PFSK-1 (cell line): ENCODE results near the gene ERBB4.

ENCODE experiments used
- FOXP2 ChIP-seq: optimal IDR thresholded peaks from 2 replicates; pipeline ENCODE3; 2011; ENCODE audit warnings: borderline replicate concordance, control low read depth, inconsistent platforms; ENCODE audit not compliant: insufficient read depth; ENCODE audit errors: extremely low read length, extremely low read depth
- POLR2AphosphoS5 ChIP-seq: IDR thresholded peaks from 2 replicates; pipeline ENCODE4 v1.6.1; 2012; ENCODE audit warnings: low read depth, mild to moderate bottlenecking, control low read depth, low read length, moderate library complexity
- REST ChIP-seq, 2 experiments: IDR thresholded peaks; 2 replicates each; pipeline versions ENCODE4 v1.6.1 to v1.8.0; 2011 to 2012; ENCODE audit warnings: low read depth in 2 of 2, low read length in 2 of 2, control low read depth in 1 of 2, inconsistent platforms in 1 of 2, mild to moderate bottlenecking in 1 of 2, moderate library complexity in 1 of 2; ENCODE audit not compliant: insufficient read depth in 1 of 2
- SIN3A ChIP-seq: IDR thresholded peaks from 2 replicates; pipeline ENCODE4 v1.6.1; 2012; ENCODE audit warnings: mild to moderate bottlenecking, low read length, moderate library complexity, borderline replicate concordance; ENCODE audit not compliant: insufficient read depth
- TAF1 ChIP-seq: IDR thresholded peaks from 2 replicates; pipeline ENCODE4 v1.6.1; 2012; ENCODE audit warnings: low read length, control low read depth, borderline replicate concordance; ENCODE audit not compliant: insufficient read depth

ERBB4 gene

DNA sequence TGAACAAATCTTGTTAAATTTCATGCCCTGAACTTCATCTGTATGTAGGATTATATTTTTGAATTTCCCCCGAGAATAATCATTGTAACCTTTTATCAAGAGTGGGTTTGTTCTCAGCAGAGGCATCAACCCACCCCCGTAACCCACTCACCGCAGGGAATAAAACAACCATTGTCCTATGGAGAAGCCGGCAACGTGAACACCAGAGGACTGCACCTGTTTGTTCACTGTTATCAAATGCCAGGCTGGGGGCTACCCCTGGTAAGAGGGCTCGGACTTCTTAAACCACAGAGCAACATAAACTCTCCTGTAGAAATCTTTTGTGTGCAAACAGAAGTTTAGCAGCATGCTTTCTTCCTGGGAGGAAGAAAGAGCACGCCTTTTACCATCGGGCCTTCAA is 610.4 kb downstream of the ERBB4 start:
- no peak for TF ChIP-seq TAF1
- no peak for TF ChIP-seq REST (IDR thresholded peaks at IDR 0.05; ENCODE audit: insufficient read depth in 1 of 2, low read depth in 2 of 2, low read length in 2 of 2)
- TF ChIP-seq POLR2AphosphoS5, result no peak
- no peak for TF ChIP-seq FOXP2
- no peak for TF ChIP-seq SIN3A

DNA sequence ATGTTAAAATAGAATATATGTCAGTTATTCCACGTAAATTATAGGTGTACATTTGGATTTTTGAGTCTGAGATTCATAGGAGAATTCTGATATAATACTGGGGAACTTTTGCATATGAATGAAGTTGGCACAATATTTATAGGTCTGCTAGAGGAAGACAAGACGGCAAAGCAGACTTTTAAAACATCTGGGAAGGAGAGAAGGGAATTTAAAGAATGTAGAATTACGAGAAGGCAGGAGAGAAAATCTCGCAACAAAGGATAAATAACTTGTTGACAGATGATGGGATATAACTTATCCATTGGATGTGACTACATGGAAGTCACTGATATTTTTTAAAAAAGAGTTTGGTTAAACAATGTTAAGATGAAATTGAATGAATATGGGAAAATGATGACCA is 615.6 kb downstream of the ERBB4 start:
- TF ChIP-seq TAF1 (no peak), POLR2AphosphoS5 (no peak), REST (IDR thresholded peaks at IDR 0.05; ENCODE audit: insufficient read depth in 1 of 2, low read depth in 2 of 2, low read length in 2 of 2) (no peak), FOXP2 (no peak), SIN3A (no peak)

DNA sequence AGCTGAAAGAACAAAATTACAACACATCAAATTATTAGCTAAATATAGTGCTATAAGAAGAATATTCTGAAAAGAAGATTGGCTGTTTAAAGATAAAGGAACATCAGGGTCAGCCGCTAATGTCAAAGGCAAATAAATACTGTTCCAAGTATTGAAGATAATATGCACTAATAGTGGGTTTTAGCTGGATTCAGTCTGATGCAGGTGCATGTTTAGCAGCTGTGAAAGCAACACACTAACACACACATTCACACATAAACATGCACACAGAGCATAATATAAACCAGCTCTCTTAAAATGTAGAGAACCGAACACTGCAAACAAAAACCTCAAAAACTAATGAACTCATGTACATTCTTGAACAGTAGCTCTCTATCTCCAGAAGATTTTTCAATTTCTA is 634.6 kb downstream of the ERBB4 start:
- TF ChIP-seq TAF1 (no peak), SIN3A (no peak), REST (IDR thresholded peaks at IDR 0.05; ENCODE audit: insufficient read depth in 1 of 2, low read depth in 2 of 2, low read length in 2 of 2) (no peak), FOXP2 (no peak), POLR2AphosphoS5 (no peak)

DNA sequence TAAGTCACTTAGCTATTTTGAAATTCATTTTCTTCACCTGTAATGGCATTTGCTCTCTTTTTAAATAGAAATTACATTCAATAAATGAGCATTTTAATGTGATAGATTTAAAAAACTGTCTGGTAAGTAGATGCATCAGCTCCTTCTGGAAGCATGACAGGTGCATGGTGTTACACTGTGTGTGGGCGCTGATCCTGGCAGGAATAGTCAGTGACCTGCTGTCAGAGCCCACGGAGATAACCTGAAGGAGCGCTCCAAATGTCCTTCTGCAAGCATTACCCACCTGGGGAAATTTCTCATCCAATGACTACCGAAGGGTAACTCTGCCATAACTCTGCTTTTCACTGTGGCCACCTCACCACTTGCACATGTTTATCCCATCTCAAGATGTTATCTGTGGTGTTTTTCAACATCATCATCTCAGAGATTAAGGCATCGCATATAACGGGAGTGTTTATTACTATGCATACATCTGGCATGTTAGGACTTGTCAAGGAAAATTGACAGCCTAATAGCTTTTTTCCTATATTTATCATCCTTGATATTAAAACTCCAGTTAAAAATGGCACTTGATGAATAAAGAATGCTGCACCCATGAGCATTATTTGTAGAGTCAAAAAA is 637.3 kb downstream of the ERBB4 start:
- no peak for TF ChIP-seq FOXP2

DNA sequence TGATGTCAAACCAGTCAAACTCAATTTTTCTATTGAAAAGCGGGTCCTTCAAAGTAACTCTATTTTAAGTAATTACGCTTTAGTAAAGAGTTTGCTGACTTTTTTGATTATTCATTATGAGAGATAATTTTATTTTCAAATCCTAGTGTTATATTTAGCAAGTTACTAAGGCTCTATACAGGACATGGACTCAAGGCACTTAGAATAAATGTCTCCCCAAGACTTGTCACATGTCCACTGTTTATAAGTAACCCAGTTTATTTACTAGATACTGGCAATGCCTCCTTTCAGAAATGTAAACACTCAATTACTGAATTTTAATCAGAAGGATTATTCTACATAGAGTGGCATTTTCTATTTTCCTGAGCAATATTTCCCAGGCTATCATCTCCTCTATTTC is 638.1 kb downstream of the ERBB4 start:
- TF ChIP-seq FOXP2, result no peak
- no peak for TF ChIP-seq POLR2AphosphoS5
- no peak for TF ChIP-seq REST (IDR thresholded peaks at IDR 0.05; ENCODE audit: insufficient read depth in 1 of 2, low read depth in 2 of 2, low read length in 2 of 2)
- no peak for TF ChIP-seq TAF1
- no peak for TF ChIP-seq SIN3A

DNA sequence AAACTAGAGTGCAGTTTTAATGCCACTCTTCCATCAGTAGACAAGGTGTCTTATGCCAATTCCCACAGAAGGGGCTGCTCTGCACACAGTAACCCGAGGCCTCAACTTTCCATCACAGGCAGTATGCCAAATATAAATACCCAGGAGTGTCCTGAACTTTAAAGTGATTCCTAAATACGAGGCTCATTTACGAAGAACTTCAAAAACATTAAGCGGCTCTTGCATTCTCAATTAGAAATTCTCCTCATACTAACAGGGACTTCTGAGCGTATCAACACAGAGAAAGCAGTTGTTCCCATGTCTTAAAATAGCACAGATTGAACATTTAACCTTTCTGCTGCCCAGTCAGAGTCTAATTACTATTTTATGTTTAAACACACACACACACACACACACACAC is 638.6 kb downstream of the ERBB4 start:
- TF ChIP-seq REST (IDR thresholded peaks at IDR 0.05; ENCODE audit: insufficient read depth in 1 of 2, low read depth in 2 of 2, low read length in 2 of 2), result no peak
- TF ChIP-seq POLR2AphosphoS5, result no peak
